GM12873 (cell line): ENCODE measurements around the gene NRN1L.

Experiments used
- TF ChIP-seq, protein P1 (sequence below): IDR thresholded peaks from 2 replicates; pipeline ENCODE4 v1.5.1; 2012; ENCODE audit warnings: low read depth, mild to moderate bottlenecking, moderate library complexity, low read length, control low read depth; ENCODE audit not compliant: insufficient read depth; ENCODE audit errors: missing control alignments

NRN1L gene

DNA sequence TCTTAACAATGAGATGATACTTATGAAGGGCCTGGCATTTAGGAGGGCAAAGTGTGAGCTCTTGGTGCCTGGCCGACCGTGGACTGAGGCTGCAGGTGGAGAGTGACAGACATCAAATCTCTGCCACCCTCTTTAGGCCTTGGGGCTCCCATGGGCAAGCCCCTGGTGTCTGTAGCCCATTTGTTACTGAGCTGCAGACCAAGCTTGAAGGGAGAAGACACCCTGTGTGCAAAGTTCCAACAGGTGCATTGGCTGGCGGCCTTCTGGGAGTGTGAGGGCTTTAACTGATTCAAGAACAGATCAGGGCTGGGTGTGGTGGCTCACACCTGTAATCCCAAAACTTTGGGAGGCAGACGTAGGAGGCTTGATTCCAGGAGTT is 47.8 kb downstream of the NRN1L start:
- TF ChIP-seq, protein P1, sequence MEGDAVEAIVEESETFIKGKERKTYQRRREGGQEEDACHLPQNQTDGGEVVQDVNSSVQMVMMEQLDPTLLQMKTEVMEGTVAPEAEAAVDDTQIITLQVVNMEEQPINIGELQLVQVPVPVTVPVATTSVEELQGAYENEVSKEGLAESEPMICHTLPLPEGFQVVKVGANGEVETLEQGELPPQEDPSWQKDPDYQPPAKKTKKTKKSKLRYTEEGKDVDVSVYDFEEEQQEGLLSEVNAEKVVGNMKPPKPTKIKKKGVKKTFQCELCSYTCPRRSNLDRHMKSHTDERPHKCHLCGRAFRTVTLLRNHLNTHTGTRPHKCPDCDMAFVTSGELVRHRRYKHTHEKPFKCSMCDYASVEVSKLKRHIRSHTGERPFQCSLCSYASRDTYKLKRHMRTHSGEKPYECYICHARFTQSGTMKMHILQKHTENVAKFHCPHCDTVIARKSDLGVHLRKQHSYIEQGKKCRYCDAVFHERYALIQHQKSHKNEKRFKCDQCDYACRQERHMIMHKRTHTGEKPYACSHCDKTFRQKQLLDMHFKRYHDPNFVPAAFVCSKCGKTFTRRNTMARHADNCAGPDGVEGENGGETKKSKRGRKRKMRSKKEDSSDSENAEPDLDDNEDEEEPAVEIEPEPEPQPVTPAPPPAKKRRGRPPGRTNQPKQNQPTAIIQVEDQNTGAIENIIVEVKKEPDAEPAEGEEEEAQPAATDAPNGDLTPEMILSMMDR: no peak

DNA sequence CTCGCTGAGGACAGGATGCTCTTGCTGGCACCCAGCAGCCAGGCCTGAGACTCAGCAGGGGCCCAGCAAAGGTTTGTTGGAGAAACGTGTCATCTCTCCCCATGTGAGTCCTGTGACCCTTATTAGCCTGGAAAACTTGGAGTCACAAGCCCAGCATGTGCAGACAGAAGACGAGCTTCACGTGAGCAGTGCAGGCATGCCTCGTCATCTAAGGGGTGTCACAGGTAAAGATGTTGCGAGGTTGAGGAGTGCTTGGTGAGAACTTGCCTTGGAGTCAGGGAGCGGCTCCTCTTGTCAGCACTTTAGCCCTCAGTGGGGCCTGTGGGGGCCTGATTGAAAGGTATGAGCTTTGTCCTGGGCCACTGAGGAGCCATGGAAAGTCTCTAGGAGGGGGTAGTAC is 49.1 kb downstream of the NRN1L start:
- TF ChIP-seq, protein P1: no peak

DNA sequence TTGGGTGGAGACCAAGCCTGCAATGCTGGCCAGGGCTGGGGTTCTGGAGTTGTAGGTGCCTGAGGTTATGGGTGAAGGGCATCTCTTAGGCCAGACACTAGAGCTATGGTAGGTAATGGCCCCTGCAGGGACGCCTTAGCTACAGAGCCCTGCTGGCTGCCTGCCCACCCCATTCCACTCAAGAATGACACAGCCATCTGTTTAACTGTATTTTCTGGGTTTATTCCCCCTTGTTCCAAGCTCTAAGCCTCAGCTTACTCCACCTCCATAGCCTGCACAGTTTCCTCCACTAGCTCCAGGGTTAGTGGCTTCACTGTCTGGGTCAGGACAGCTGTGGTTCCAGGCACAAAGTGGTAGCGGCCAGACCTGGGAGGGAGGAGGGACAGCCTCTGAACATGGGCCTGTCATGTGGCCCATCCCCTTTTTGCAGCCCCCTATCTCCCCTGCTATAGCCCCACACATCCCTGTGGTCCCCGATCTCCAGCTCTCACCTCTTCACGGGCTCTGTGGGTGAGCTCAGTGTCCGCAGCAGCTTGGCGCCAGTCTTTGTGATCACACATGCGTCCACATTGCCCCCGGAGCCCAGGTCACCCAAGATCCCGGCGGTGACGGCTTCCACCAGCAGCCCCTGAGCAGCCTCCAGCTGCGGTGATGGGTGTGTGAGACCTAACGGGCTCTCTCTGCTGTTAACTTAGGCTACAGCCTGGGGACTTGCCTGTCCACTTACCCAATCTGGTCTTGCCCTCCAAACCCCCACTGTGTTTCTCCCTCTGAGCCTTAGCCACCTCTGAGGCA is 49.8 kb downstream of the NRN1L start:
- TF ChIP-seq, protein P1: no peak

GRCh38 chr16:67935101-67935401 is 50.4 kb downstream of the NRN1L start:
- TF ChIP-seq, protein P1: no peak

GRCh38 chr16:67935402-67936123 is 50.9 kb downstream of the NRN1L start:
- TF ChIP-seq, protein P1: no peak
